Osteoblast (primary cell): ENCODE measurements around the gene EEF1AKMT4. TPM values are rescaled to one million over a fixed set of nuclear protein-coding genes. Genes with fewer than 3 reads are reported as not detected.
A peak's percentile ranks its signal among the peaks of the same experiment; 100 is the strongest.

Source experiments
- DNase-seq: peaks from one replicate; pipeline ENCODE4 v3.0.0; 2011; ENCODE audit warnings: low spot score, mixed read lengths; ENCODE audit not compliant: insufficient read length; ENCODE audit errors: missing footprints
- H2AFZ ChIP-seq: 2 replicates; pipeline ENCODE4 v1.6.0; 2011; ENCODE audit warnings: mild to moderate bottlenecking, low read length
- H3K27ac ChIP-seq: 2 replicates; pipeline ENCODE4 v1.5.1; 2011; ENCODE audit warnings: mild to moderate bottlenecking, low read depth, low read length, moderate library complexity
- H3K27me3 ChIP-seq: 2 replicates; pipeline ENCODE4 v1.6.0; 2012; ENCODE audit warnings: mild to moderate bottlenecking, control low read depth, inconsistent platforms, low read length, moderate library complexity; ENCODE audit not compliant: insufficient read depth
- H3K36me3 ChIP-seq: 2 replicates; pipeline ENCODE4 v1.5.1; 2011; ENCODE audit warnings: mild to moderate bottlenecking, low read length, control low read depth, moderate library complexity; ENCODE audit not compliant: insufficient read depth
- H3K4me1 ChIP-seq: 2 replicates; pipeline ENCODE4 v1.5.1; 2011; ENCODE audit warnings: mild to moderate bottlenecking, low read length, control low read depth, moderate library complexity; ENCODE audit not compliant: insufficient read depth
- H3K4me2 ChIP-seq: 2 replicates; pipeline ENCODE4 v1.6.0; 2011; ENCODE audit warnings: mild to moderate bottlenecking, low read length; ENCODE audit not compliant: insufficient read depth
- H3K4me3 ChIP-seq: fragments of 200-600 bp; sonication (generic); 3 replicates; pipeline ENCODE4 v1.5.1; 2012; ENCODE audit warnings: mild to moderate bottlenecking, low read length, inconsistent platforms; ENCODE audit not compliant: insufficient read depth
- H3K79me2 ChIP-seq: 2 replicates; pipeline ENCODE4 v1.6.0; 2012; ENCODE audit warnings: mild to moderate bottlenecking, low read length, control low read depth, inconsistent platforms; ENCODE audit not compliant: insufficient read depth
- H3K9me3 ChIP-seq: 2 replicates; pipeline ENCODE4 v1.5.1; 2011; ENCODE audit warnings: low read depth, low read length, control low read depth
- H4K20me1 ChIP-seq: 2 replicates; pipeline ENCODE4 v1.6.0; 2012; ENCODE audit warnings: mild to moderate bottlenecking, low read length, control low read depth; ENCODE audit not compliant: insufficient read depth
- total RNA-seq: library from RNA; depleted of rRNA; stranded (reverse); fragments of >200 nt; gene quantifications from 2 replicates; pipeline ENCODE4 v1.2.3, GENCODE V29; 2012
- TF ChIP-seq, protein P1 (sequence below): IDR thresholded peaks from 2 replicates; pipeline ENCODE4 v1.5.1; 2011; ENCODE audit warnings: mild to moderate bottlenecking, low read depth, low read length, moderate library complexity; ENCODE audit errors: extremely low read depth

EEF1AKMT4 gene
- total RNA-seq, 1 donor: 3.3 TPM

DNA sequence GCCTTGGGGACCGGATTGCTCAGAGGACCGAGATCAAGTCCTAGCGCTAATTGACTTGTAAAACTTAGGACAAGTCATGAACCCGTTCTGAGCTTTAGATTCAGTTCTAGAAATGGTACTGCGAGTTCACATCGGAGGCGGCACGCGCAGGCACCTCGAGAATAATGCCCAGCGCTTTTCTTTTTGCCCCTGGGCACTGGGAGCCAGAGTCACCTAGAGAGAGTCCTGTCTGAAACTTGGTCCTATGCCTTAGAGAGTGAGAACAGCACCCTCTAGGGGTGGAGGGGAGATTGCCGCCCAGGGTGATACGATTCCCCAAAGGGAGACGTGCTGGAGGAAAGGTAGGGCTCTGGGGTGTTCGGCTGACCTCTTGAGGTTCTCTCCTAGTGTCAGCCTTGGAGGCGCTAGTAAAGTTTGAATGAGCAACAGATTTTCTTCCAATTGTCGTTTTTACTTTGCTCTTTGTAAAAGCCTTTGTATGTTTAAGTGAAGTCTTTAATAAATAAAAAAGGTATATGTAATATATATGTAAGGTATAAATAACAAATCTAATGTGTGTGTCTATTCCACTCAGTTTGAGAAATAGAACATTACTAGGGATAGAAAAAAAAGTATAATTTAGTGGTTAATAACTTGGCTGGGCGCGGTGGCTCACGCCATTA, 826 bp downstream of the EEF1AKMT4 start:
- Histone ChIP-seq H3K4me2 (peak overlapping the region; percentile 100), H3K27ac (peak overlapping the region; percentile 95), H4K20me1 (peaks cover 10% of the 10 kb centered on the region), H2AFZ (peak overlapping the region; percentile 100), H3K4me3 (peak overlapping the region; percentile 87), H3K9me3 (no peaks in the 10 kb centered on the region), H3K27me3 (no peaks in the 10 kb centered on the region), H3K36me3 (peaks cover under 1% of the 10 kb centered on the region), H3K4me1 (peaks cover 21% of the 10 kb centered on the region), H3K79me2 (peaks cover 22% of the 10 kb centered on the region)
- DNase-seq: peak; percentile 97
- TF ChIP-seq, protein P1, sequence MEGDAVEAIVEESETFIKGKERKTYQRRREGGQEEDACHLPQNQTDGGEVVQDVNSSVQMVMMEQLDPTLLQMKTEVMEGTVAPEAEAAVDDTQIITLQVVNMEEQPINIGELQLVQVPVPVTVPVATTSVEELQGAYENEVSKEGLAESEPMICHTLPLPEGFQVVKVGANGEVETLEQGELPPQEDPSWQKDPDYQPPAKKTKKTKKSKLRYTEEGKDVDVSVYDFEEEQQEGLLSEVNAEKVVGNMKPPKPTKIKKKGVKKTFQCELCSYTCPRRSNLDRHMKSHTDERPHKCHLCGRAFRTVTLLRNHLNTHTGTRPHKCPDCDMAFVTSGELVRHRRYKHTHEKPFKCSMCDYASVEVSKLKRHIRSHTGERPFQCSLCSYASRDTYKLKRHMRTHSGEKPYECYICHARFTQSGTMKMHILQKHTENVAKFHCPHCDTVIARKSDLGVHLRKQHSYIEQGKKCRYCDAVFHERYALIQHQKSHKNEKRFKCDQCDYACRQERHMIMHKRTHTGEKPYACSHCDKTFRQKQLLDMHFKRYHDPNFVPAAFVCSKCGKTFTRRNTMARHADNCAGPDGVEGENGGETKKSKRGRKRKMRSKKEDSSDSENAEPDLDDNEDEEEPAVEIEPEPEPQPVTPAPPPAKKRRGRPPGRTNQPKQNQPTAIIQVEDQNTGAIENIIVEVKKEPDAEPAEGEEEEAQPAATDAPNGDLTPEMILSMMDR: peak; percentile 98

DNA sequence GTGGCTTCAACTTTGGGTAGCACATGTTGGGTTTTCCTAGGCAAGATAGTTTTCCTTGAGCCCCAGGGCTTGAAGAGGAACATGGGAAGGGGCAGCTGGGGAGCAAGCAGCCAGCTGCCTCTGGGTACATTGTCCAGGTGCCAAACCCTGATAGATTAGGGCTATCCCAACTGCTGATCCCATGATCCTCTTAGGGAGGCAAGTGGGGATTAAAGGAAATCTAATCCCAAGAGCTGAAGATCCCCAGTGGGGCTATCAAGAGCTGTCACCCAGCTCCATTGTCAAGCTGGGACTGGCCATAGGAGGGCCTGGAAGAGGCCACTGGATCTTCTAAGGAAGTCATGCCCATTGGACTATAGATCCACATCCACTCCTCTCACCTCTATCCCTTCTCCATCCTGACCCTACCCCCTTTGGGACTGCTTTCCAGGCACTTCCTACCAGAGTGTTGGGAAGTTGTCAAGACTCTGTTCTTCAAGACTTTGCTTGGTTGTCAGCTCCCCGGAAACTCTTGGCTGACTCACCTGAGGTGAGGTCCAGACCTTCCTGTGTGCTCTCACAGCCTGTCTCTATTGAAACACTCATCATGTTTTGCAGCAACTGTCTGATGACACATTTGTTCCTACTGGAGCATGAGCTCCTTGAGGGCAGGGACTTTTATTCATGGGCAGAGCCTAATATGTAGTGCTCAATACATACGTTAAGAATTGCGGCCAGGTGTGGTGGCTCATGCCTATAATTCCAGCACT, 6.0 kb downstream of the EEF1AKMT4 start:
- peaks cover under 1% of the 10 kb centered on the region for H3K4me1 ChIP-seq
- TF ChIP-seq, protein P1: no peak
- DNase-seq: peak; percentile 73

DNA sequence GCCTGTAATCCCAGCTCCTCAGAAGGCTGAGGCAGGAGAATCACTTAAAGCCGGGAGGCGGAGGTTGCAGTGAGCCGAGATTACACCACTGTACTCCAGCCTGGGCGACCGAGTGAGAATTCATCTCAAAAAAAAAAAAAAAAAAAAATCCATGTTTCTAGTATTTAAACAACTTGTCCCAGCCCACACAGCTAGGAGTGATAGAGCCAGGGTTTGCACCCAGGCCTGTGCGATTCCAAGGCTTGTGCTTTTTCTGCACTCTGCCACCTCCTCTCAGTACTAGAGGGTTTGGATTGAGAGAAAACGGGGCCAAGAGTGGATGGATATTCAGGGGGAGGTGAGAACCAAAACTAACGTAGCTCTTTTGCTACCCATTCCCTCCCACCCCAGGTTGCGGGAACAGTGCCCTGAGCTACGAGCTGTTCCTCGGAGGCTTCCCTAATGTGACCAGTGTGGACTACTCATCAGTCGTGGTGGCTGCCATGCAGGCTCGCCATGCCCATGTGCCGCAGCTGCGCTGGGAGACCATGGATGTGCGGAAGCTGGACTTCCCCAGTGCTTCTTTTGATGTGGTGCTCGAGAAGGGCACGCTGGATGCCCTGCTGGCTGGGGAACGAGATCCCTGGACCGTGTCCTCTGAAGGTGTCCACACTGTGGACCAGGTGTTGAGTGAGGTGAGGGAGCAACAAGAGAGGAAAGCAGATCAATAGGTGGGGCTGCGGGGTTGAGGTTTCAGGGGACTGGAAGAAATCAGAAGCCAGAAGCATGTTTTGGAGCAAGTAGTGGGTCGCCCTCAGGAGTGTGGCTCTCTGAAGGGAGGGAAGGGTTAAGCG, 7.8 kb downstream of the EEF1AKMT4 start:
- Histone ChIP-seq H3K4me2 (no peak overlapping the region), H4K20me1 (peaks cover 28% of the 10 kb centered on the region), H3K27ac (no peak overlapping the region), H2AFZ (no peak overlapping the region), H3K79me2 (no peaks in the 10 kb centered on the region), H3K9me3 (no peaks in the 10 kb centered on the region), H3K27me3 (peaks cover 24% of the 10 kb centered on the region), H3K4me3 (no peak overlapping the region), H3K36me3 (no peaks in the 10 kb centered on the region), H3K4me1 (peaks cover 3% of the 10 kb centered on the region)
- TF ChIP-seq, protein P1: no peak
- peak; percentile 77 for DNase-seq

More for the DNA sequence above, 6.0 kb downstream of the EEF1AKMT4 start:
- no peak overlapping the region for H3K4me2 ChIP-seq
- no peaks in the 10 kb centered on the region for H3K9me3 ChIP-seq
- H3K4me3 ChIP-seq: no peak overlapping the region
- no peaks in the 10 kb centered on the region for H3K79me2 ChIP-seq
- H2AFZ ChIP-seq: no peak overlapping the region
- peaks cover 13% of the 10 kb centered on the region for H3K27me3 ChIP-seq
- H4K20me1 ChIP-seq: peaks cover 26% of the 10 kb centered on the region
- H3K27ac ChIP-seq: no peak overlapping the region
- no peaks in the 10 kb centered on the region for H3K36me3 ChIP-seq

DNA sequence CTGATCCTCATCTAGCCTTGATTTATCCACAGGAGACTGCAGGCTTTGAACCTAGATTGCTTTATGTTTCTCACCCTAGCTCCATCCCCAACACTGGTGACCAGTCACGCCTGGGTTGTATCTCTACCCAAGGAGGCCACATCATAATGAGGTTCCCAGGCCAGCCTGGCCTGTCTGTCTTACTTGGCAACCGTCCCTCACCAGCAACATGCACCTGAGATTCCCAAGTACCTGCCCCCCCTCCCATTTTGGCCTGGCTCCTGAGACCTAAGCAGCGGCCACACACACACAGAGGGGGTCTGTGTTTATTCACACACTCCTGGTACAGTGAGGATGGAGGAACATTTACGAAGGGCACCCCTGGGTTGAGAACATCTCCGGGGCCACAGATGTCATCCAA, 9.5 kb downstream of the EEF1AKMT4 start:
- Histone ChIP-seq H3K4me3 (no peak overlapping the region), H3K9me3 (no peaks in the 10 kb centered on the region), H3K79me2 (no peaks in the 10 kb centered on the region), H3K4me2 (no peak overlapping the region), H3K27ac (no peak overlapping the region), H3K36me3 (no peaks in the 10 kb centered on the region), H3K27me3 (peaks cover 32% of the 10 kb centered on the region), H3K4me1 (peaks cover 3% of the 10 kb centered on the region), H4K20me1 (peaks cover 28% of the 10 kb centered on the region), H2AFZ (no peak overlapping the region)
- TF ChIP-seq, protein P1: no peak
- DNase-seq: peak; percentile 69
